HG02885 (cell line): ENCODE measurements around the gene CDC16.
A peak's percentile ranks its signal among the peaks of the same experiment; 100 is the strongest.

ENCODE experiments used
- ATAC-seq: cut with Tn5 transposase; IDR thresholded peaks from one replicate; pipeline ENCODE4 v1.9.1; 2021; ENCODE audit warnings: mild to moderate bottlenecking; ENCODE audit not compliant: unreplicated experiment, poor library complexity

Gene CDC16

DNA sequence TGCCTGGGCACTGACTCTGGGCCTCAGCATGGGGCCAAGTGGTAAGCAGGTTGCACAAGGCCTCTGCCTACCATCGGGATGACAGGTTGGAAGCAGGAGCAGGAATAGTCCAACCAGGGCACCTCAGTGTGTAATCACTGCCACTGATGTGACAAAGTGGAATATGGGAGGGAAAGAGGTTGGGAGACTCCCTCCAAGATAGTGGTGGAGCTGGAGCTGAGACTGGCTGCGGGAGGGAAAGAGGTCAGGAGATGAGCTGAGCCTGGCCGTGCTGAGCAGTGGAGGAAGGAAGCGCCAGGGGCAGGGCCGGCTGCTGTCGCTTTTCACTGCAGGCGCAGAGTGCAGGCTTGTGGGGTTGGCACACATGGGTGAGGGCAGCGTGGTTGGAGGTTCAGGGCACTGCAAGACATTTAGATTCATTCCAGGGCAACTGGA, 53.5 kb downstream of the CDC16 start:
- no peak for ATAC-seq

DNA sequence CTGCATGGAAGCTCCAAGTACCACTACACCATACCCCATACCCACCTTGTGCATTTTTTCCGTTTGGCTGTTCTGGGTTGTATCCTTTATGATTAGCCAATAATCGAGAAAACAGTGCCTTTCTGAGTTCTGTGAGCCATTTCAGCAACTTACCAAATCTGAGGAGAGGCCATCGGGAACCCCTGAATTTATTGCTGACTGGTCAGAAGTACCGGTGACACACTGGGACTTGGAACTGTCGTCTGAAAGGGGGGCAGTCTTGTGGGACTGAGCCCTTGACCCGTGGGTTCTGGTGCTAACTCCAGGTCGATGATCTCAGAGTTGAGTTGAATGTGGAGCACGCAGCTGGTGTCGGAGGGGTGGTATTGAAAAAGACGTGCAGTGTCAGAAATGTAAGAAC, 61.8 kb downstream of the CDC16 start:
- no peak for ATAC-seq

DNA sequence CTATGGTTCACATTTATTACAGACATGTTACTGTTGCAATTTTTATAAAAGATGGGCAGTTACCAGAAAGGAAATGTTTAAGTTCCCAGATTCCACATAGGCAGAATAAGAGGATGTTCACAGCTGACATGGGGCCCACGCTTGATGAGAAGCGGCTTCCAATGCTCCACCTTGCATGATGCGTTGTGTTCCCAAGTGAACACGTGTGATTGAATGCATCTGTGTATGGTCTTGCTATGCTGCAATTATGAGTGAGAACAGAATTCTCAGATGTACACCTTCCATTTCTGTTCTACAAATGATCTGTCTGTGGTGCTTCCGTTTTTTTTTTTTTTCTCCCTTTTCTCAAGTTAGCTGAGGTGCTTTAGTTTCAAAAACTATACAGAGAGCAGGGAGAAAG, 62.2 kb downstream of the CDC16 start:
- peak; percentile 53 for ATAC-seq

DNA sequence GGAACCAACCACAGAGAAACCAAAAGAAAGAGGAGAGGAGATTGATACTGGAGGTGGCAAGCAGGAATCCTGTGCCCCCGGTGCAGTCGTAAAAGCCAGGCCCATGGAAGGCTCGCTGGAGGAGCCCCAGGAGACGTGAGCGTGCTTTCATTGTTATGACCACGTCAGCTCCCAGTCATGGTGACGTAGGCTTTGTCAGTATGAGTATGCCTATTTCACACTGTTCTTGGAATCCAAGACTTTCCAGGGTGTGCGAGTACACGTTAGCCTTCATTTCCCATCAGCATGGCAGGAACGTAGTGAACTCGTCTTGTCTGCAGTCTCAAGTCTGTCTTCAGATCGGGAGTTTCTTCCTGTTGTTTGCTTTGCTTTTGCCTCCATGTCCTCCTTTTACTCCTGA, 64.2 kb downstream of the CDC16 start:
- no peak for ATAC-seq

DNA sequence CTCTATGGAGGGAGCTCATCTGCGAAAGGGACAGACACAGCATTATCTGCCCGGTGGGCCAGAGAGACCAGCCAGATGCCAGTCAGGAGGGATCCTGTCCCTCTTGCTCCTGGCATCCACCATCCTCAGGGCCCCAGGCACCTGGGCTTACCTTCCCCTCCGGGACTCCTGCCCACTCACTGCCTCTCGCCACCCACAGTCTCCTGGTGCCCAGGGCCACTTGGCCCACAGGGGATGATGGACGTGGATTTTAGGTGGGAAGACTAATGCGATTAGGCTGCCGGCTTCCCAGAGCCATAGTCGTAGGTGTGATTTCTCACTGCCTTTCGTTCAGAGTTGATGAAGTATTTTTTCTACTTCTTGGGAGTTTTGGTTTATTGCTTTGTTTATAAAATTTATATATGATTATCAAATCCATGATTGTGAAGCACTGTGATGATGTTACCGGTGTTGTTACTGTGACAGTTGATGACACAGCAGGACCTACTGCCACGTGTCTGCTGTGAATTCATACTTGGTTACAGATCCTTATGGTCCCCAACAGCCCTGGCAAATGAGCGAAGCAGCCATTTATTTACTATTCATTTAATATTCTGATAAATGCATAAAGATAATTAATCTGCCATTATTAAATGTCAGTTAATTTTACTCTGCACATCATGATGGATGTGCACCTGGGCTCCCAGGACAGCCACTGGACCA, 65.1 kb downstream of the CDC16 start:
- ATAC-seq: no peak

DNA sequence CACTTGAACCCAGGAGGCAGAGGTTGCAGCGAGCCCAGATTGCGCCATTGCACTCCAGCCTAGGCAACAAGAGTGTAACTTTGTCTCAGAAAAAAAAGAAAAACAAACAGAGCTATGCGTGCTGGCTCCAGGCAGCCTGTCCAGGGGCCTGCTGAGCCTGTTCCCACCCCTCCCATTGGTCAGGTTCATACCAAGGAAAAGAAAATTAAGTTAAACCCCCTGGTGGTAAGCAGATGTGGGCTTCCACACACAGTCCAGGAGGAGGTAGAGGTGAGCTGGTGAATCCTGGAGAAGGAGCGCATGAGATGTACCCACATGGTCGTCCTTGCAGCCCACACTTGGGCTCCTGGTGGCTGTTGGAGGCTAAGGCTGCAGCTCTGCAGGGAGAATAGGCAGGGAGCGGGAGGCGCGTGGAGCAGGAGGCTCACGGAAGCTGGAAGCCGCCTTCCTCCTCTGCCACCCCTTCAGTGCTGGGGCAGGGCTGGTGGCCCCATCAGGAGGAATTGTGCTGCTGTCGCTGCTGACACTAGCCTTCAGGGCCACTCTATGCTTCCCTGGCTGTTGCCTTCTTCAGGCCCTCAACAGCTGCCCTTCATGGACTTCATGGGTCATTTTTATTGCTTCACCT, 69.1 kb downstream of the CDC16 start:
- no peak for ATAC-seq

DNA sequence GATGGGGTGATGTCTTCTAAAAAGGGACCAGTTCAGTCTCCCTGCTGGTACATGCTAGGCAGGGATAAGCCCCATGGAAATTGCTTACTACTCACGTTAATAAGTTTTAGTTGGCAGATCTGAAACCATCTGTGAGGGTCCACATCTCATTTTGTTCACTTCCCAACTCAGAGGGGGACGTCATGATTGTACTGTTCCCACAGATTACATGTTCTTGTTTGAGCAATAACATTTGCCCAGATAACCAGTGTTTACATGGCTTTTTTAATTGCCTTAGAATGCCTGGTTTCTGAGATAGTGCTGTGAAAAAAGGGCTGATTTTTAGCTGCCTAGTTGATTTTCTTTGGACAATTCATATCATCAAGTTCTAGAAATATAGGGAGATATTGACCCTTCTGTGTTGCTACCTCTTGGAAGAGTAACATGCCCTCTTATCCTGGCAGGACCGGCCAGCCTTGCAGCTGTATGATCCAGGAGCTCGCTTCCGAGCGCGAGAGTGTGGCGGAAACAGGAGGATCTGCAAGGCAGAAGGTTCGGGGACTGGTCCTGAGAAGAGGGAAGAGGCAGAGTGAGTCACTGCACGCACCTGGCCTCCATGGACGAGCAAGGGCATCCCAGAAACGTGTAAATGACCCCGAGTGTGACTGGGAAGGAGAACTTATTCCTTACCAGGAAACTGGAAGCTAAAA, 69.8 kb downstream of the CDC16 start:
- no peak for ATAC-seq

DNA sequence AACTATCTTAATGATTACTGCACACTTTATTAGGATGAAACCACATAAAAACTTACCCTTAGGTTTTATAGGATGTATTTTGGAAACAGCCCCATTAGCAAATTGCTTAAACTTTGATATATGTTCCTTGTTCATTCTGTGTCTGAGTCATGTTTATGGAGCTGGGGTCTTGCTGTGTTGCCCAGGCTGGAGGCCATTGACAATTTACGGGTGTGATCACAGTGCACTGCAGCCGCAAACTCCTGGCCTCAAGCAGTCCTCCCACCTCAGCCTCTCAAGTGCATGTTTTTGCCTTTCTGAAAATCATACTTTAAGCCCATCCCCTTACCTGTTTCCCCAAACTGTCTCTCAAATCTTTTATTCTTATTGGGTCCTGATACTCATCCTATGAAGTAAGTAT, 74.4 kb downstream of the CDC16 start:
- ATAC-seq: no peak

DNA sequence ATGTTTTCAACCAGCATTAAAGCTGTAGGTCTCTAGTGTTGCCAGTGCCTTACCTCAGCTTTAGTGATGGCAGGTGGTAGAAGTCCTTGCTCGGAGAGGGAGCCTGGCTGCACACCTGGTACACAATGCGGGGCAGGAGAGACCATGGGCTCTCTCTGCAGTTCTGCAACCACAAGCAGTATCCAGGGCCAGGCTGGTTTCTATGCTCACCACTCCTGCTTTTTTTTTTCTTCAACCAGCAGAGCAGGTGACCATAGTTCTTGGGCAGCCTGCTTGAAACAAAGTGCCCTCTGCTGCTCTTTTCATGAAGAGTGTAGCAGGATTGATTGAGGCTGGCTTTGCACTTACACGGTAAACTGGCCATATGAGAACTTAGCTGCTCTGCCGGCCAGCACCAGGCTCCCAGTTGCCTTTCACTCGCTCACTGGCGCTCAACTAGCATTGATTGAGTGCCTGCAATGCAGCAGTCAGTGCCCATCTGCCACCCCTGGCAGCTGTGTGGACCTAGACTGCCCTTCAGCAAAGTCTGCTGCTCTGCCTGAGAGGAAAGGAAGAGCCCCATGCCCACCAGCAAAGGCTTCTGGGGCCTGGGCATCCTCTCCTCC, 75.2 kb downstream of the CDC16 start:
- no peak for ATAC-seq

DNA sequence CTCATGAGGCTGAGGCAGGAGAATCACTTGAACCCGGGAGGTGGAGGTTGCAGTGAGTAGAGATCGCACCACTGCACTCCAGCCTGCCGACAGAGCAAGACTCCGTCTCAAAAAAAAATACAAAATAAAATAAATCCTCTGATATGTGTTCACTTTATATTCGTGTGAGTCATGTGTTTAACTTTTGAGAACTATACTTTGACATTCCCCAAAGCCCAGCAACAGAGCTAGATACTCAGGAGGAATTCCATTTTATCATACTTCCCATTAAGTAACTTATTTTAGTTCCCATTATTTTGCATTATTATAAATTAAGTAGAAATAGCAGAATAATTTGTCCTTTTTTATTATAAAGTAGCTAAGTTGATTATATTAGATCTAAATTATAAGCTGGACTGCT, 76.3 kb downstream of the CDC16 start:
- ATAC-seq: no peak

DNA sequence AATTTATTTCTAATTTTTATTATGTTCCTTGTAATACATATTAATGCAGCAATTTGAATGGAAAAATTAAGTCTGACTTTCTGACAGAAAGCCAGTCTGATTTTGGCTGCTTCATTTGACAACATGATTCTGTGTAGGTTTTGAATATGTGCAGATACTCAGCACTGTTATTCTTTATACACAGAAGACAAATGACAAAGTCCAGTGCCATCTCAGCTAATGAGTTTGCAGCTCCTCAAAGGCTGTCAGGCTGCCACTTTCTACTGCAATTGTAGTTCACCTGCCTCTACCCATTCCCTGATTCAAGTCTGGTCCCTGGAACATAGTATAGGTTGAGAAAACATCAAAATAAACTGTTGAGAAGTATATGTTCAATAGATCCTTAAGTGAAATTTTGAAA, 76.7 kb downstream of the CDC16 start:
- ATAC-seq: no peak

DNA sequence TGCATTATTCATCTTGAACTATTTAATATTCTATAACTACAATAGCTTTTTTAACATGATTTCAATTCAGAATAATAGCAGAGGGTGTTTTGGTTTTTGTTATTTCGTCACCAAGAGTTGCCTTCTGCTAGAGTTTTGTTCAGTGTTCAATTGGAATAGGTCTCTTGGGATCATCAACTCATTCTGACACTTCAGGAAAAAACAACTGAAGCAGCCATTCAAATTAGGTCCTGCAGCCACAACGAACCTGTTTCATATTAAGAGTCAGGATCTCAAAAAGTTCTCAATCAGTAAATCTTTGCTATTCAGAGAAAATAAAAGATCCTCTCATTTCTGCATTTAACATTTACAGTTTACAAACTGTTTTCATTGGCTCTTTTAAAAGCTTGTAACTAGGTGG, 77.2 kb downstream of the CDC16 start:
- ATAC-seq: no peak

DNA sequence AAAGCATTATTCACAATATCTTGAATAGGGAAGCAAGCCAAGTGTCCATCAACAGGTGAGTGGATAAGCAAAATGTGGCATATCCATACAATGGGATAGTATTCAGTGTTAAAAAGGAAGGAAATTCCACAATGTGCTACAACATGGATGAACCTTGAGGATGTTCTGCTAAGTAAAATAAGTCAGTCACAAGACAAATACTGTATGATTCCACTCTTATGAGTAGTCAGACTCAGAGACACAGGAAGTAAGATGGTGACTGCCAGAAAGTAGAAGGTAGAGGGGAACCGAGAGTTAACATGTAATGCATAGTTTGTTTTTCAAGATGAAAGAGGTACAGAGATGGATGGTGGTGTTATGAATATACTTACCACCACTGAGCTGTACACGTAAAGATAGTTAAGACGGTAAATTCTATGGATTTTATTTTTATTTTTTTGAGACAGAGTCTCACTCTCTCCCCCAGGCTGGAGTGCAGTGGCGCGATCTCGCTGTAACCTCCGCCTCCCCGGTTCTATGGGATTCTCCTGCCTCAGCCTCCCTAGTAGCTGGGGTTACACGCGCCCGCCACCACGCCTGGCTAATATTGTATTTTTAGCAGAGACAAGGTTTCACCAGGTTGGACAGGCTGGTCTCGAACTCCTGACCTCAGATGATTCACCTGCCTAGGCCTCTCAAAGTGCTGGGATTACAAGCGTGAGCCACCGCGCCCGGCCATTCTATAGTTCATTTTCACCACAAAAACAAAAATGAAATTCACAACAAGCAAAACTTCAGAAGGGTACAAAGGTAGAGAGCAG, 78.6 kb downstream of the CDC16 start:
- peak; percentile 38 for ATAC-seq

DNA sequence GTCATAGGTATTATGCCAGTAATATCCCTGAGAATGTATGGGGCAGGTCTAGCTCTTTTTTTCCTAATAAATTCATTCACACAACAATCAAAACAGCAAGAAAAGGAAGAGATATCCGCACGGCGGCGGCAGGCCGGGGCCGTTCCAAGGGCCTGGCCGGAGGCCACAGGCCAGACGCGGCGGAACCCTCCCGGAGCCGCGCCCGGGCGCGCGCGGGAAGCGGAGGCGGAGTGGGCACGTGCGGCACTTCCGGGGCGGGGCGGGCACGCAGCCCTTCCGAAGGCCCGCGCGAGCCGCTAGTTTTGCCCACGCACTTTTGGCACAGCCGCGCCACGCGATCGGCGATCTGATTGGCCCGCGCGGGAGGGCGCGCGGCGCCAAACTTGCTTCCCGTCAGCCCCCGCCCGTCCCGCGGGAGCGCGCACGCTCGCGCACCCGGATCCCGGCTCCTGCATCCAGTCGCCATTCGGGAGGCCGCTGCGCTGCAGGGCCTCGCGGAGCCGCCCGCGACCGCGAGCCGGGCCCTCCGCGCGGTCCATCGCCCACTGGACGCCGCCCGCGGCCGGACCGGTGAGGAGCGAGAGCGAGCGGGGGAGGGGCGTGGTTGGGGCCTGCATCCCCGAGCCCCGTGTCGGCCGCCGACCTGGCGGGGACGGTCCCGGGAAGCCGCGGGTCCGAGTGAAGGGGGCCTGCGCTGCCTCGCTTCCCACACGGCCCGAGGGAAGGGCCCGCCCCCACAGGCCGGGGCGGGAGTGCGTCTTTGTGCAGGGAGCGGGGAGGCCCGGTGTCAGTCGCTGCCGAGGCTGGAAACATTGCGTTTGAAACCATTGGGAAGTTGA, 79.6 kb downstream of the CDC16 start, which contains the start of gene CHAMP1:
Gene CHAMP1 (plus strand): TSS at position 430 of the 839 bp plus-strand sequence. CDS start 9,340 bp downstream, outside the sequence.
- peak; percentile 87 for ATAC-seq

DNA sequence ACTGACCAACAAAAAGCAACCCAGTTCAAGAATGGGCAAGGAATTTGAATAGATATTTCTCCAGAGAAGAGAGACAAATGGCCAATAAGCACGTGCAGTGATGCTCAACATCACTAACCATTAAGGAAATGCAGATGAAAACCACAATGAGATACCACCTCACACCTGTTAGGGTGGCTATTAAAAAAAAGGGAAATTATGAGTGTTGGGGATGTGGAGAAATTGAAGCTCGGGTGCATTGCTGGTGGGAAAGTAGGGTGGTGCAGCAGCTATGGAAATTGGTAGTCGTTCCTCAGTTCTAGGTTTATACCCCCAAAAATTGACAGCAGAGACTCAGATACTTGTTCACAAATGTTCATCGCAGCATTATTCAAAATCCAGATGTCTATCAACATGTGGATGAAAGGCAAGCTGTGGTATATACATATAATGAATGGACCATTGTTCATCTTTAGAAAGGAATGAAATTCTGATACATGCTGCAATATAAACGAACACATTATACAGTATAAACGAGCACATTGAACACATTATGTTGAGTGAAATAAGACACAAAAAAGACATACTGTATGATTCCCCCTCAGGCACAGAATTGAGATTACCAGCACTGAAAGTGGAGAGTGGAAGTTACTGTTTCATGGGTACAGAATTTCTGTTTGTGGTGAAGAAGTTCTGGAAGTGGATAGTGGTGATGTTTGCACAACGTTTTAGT, 80.5 kb downstream of the CDC16 start:
- no peak for ATAC-seq

DNA sequence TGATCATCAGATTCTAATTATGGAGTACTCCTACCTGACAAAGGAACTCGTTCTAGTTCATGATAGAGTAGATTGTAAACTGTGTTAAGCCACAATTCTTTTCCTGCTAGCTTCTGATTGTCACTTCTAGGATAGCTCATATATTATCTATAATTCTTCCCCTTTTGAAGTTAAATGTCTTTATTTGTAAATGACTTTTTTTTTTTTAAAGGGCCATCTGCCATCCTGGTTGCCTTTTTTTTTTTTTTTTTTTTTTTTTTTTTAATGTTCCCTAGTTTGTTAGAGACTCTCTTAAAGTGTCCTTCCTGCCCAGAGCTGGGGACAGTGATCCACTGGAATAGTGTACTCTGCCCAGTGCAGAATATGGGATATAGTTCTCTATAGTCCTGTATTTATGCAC, 83.9 kb downstream of the CDC16 start:
- no peak for ATAC-seq

DNA sequence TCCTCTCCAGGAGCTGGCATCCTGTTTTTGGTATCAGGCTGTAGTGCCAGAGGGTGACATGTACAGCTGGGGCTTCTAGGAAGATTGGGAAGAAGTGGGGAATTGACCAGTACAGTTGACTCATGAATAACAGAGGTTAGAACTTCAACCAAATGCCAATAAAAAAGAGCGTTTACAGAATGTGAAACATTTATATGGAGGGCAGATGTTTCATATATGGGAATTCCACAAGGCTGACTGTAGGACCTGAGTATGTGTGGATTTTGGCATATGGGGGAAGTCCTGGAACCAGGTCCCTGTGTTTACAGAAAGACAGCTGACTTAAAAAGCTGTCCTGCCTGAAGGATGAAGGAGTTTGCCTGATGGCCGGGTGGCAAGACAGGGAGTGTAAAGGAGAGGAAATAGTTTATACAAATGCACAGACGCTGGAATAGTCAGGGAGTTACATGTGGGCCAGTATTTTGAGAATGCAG, 84.8 kb downstream of the CDC16 start:
- no peak for ATAC-seq

DNA sequence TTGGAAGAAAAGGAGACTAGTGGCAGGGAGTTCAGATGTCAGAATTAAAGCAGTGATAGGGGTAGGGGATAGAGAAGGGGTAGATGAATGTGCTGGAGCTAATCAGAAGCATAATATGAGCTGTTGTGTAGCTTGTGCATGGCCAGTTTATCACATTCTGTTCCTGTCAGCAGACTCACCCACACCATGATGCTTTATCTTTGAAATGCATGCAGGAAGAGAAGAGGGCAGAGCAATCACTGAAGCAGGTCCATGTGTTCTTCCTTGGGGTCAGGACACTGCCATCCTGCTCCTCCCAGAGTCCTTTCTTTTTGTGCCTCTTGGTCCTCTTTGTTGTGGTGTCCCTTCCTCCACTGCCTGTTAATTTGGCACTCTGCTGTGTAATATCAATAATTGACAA, 85.4 kb downstream of the CDC16 start:
- no peak for ATAC-seq

DNA sequence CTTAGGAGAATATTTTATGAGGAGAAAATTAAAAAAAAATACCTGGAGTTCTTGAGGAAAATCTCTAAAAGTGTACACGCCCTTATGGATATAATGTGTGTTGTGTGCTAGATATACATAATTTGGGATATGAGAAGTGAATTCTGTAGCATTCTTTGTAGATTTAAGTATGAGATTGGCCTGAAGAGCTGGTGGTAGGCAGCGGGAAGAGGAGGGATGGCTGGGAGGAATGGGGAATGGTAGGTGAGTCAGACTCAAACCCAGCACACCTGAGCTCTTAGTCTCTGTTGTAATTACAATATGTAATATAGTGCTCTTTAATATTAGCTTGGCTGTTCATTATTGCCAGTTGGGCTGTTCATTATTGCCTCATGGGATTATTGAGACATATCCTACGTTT, 86.6 kb downstream of the CDC16 start:
- no peak for ATAC-seq
